ENCODE results near the gene PALM. TPM values are rescaled to one million over a fixed set of nuclear protein-coding genes. Genes with fewer than 3 reads are reported as not detected.

The PALM gene
- total and polyA plus RNA-seq, 4 experiments from 2014 or later = not detected

- no peaks in the 10 kb centered on the region for H3K27me3 ChIP-seq (ENCODE audit: insufficient read depth, low read length)
- Mint-ChIP-seq H3K4me1 (no peaks in the 10 kb centered on the region), H3K36me3 (no peaks in the 10 kb centered on the region), H3K4me3 (no peak overlapping the region), H3K9me3 (peaks cover 0 to 2% (median 0%) of the 10 kb centered on the region in 8 donors), H3K27ac (no peak overlapping the region), H3K27me3 (no peaks in the 10 kb centered on the region)
- peak in 1 of 5 donors; percentile 27 for DNase-seq
- H3K36me3 ChIP-seq (ENCODE audit: insufficient read depth, low read length) = no peaks in the 10 kb centered on the region
- no peak overlapping the region for H3K27ac ChIP-seq (ENCODE audit: low read depth, low read length)
- POLR2A ChIA-PET (ENCODE audit: partially characterized antibody) = no interaction called here
- H3K9me3 ChIP-seq (ENCODE audit: control insufficient read depth in 1 of 2, low read length in 2 of 2) = no peaks in the 10 kb centered on the region
- no peak overlapping the region for H3K4me3 ChIP-seq (ENCODE audit: low read length in 2 of 2)
- CTCF ChIA-PET (ENCODE audit: partially characterized antibody) = interaction anchor here (0.5 kb wide), 1 partner anchor 903 kb away, joined by 3 read pairs; no protein-coding TSS in a partner anchor
- intact Hi-C loops (cut with micrococcal nuclease) = no loop called here
- H3K4me1 ChIP-seq (ENCODE audit: insufficient read depth, low read length) = no peaks in the 10 kb centered on the region
Measured at GRCh38 chr19:686589-687297, 22.0 kb upstream of the PALM start.

DNA sequence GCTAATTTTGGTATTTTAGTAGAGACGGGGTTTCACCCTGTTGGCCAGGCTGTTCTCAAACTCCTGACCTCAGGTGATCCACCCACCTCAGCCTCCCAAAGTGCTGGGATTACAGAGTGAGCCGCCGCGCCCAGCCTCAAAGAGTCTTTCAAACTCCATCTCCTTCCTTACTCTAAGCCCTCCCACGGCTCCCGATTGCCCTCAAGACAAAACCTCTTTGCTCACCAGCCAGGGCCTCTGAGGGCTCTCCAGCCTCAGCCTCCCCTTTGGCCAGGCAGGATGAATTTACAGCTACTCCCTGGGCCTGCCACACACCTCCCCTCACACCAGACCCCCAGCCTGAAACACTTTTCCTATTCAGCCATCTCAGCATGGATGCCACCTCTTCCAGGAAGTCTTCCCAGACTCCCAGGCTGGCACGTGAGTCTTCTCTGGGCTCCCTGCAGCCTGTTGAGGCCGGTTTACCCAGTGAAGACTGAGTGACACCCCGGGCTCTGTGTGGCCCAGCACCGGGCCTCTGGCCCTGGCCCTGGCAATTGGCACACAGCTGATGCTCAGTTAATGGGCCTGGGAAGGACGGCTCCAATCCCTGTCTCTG lies 21.1 kb upstream of the PALM start:
- Mint-ChIP-seq H3K27ac (peak overlapping the region in 1 of 7 donors; percentile 23), H3K4me1 (no peaks in the 10 kb centered on the region), H3K4me3 (peak overlapping the region in 1 of 8 donors; percentile 13), H3K36me3 (no peaks in the 10 kb centered on the region), H3K27me3 (no peaks in the 10 kb centered on the region), H3K9me3 (peaks cover 0 to 2% (median 0%) of the 10 kb centered on the region in 8 donors)
- no peak for DNase-seq
- Histone ChIP-seq H3K4me3 (ENCODE audit: low read length in 2 of 2) (no peak overlapping the region), H3K27me3 (ENCODE audit: insufficient read depth, low read length) (no peaks in the 10 kb centered on the region), H3K4me1 (ENCODE audit: insufficient read depth, low read length) (no peaks in the 10 kb centered on the region), H3K9me3 (ENCODE audit: control insufficient read depth in 1 of 2, low read length in 2 of 2) (no peaks in the 10 kb centered on the region), H3K27ac (ENCODE audit: low read depth, low read length) (no peak overlapping the region), H3K36me3 (ENCODE audit: insufficient read depth, low read length) (no peaks in the 10 kb centered on the region)
- intact Hi-C loops (cut with micrococcal nuclease) = no loop called here
- ChIA-PET CTCF (ENCODE audit: partially characterized antibody) (no interaction called here), POLR2A (ENCODE audit: partially characterized antibody) (no interaction called here)

- Mint-ChIP-seq H3K9me3 (peaks cover 0 to 2% (median 0%) of the 10 kb centered on the region in 8 donors), H3K27me3 (no peaks in the 10 kb centered on the region), H3K36me3 (no peaks in the 10 kb centered on the region), H3K4me3 (no peak overlapping the region), H3K4me1 (no peaks in the 10 kb centered on the region), H3K27ac (no peak overlapping the region)
- ChIA-PET POLR2A (ENCODE audit: partially characterized antibody) (no interaction called here), CTCF (ENCODE audit: partially characterized antibody) (no interaction called here)
- intact Hi-C loops (cut with micrococcal nuclease) = no loop called here
- Histone ChIP-seq H3K4me1 (ENCODE audit: insufficient read depth, low read length) (no peaks in the 10 kb centered on the region), H3K27ac (ENCODE audit: low read depth, low read length) (no peak overlapping the region), H3K9me3 (ENCODE audit: control insufficient read depth in 1 of 2, low read length in 2 of 2) (no peaks in the 10 kb centered on the region), H3K4me3 (ENCODE audit: low read length in 2 of 2) (no peak overlapping the region), H3K36me3 (ENCODE audit: insufficient read depth, low read length) (no peaks in the 10 kb centered on the region), H3K27me3 (ENCODE audit: insufficient read depth, low read length) (no peaks in the 10 kb centered on the region)
- no peak for DNase-seq
Measured at GRCh38 chr19:688214-688613, 20.5 kb upstream of the PALM start.

DNA sequence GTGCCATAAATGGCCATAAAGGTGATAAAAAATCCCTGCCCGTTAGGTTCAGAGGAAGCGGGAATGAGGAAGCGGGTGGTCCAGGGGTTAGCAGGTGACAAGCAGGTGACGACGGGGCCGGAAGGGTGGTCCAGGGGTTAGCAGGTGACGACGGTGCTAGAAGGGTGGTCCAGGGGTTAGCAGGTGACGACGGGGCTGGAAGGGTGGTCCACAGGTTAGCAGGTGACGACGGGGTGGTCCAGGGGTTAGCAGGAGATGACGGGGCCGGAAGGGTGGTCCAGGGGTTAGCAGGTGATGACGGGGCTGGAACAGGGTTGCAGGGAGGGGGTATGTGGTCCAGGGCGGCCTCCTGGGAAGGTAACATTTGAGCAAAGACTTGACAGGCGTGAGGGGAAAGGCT lies 19.7 kb upstream of the PALM start:
- DNase-seq = peak in 1 of 5 donors; percentile 33
- no peaks in the 10 kb centered on the region for H3K36me3 Mint-ChIP-seq
- H3K27me3 ChIP-seq (ENCODE audit: insufficient read depth, low read length) = no peaks in the 10 kb centered on the region

DNA sequence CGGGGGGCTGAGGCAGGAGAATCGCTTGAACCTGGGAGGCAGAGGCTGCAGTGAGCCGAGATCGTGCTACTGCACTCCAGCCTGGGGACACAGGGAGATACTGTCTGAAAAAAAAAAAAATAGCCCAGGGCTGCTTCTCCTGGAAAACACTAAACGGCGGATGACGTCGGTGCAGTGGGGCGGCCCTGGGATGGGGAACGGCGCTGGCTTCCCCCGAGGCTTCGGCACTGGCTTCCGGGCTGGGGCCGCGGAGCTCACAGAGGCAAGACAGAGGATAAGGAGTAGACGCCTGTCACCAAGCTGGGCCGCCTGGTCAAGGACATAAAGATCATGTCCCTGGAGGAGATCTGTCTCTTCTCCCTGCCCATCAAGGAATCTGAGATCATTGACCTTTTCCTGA lies 18.5 kb upstream of the PALM start:
- Mint-ChIP-seq H3K36me3 (no peaks in the 10 kb centered on the region), H3K27me3 (peaks cover 1 to 2% of the 10 kb centered on the region in 2 donors), H3K9me3 (peaks cover 0 to 2% (median 0%) of the 10 kb centered on the region in 8 donors), H3K4me1 (no peaks in the 10 kb centered on the region), H3K27ac (no peak overlapping the region), H3K4me3 (no peak overlapping the region)
- ChIA-PET POLR2A (ENCODE audit: partially characterized antibody) (no interaction called here), CTCF (ENCODE audit: partially characterized antibody) (interaction anchor here (1.0 kb wide), 1 partner anchor 9 kb away, joined by 3 read pairs; no protein-coding TSS in a partner anchor)
- Histone ChIP-seq H3K4me1 (ENCODE audit: insufficient read depth, low read length) (peaks cover under 1% of the 10 kb centered on the region), H3K36me3 (ENCODE audit: insufficient read depth, low read length) (no peaks in the 10 kb centered on the region), H3K27me3 (ENCODE audit: insufficient read depth, low read length) (no peaks in the 10 kb centered on the region), H3K9me3 (ENCODE audit: control insufficient read depth in 1 of 2, low read length in 2 of 2) (no peaks in the 10 kb centered on the region), H3K27ac (ENCODE audit: low read depth, low read length) (no peak overlapping the region), H3K4me3 (ENCODE audit: low read length in 2 of 2) (no peak overlapping the region)
- intact Hi-C loops (cut with micrococcal nuclease) = no loop called here
- no peak for DNase-seq

More for the DNA sequence above, 19.7 kb upstream of the PALM start:
- H3K36me3 ChIP-seq (ENCODE audit: insufficient read depth, low read length) = no peaks in the 10 kb centered on the region
- H3K27ac ChIP-seq (ENCODE audit: low read depth, low read length) = no peak overlapping the region
- intact Hi-C loops (cut with micrococcal nuclease) = no loop called here
- no peak overlapping the region for H3K27ac Mint-ChIP-seq
- H3K9me3 ChIP-seq (ENCODE audit: control insufficient read depth in 1 of 2, low read length in 2 of 2) = no peaks in the 10 kb centered on the region
- ChIA-PET POLR2A (ENCODE audit: partially characterized antibody) (no interaction called here), CTCF (ENCODE audit: partially characterized antibody) (no interaction called here)
- no peaks in the 10 kb centered on the region for H3K27me3 Mint-ChIP-seq
- no peaks in the 10 kb centered on the region for H3K4me1 Mint-ChIP-seq
- no peak overlapping the region for H3K4me3 ChIP-seq (ENCODE audit: low read length in 2 of 2)
- H3K4me3 Mint-ChIP-seq = no peak overlapping the region
- no peaks in the 10 kb centered on the region for H3K4me1 ChIP-seq (ENCODE audit: insufficient read depth, low read length)
- peaks cover 0 to 2% (median 0%) of the 10 kb centered on the region in 8 donors for H3K9me3 Mint-ChIP-seq

DNA sequence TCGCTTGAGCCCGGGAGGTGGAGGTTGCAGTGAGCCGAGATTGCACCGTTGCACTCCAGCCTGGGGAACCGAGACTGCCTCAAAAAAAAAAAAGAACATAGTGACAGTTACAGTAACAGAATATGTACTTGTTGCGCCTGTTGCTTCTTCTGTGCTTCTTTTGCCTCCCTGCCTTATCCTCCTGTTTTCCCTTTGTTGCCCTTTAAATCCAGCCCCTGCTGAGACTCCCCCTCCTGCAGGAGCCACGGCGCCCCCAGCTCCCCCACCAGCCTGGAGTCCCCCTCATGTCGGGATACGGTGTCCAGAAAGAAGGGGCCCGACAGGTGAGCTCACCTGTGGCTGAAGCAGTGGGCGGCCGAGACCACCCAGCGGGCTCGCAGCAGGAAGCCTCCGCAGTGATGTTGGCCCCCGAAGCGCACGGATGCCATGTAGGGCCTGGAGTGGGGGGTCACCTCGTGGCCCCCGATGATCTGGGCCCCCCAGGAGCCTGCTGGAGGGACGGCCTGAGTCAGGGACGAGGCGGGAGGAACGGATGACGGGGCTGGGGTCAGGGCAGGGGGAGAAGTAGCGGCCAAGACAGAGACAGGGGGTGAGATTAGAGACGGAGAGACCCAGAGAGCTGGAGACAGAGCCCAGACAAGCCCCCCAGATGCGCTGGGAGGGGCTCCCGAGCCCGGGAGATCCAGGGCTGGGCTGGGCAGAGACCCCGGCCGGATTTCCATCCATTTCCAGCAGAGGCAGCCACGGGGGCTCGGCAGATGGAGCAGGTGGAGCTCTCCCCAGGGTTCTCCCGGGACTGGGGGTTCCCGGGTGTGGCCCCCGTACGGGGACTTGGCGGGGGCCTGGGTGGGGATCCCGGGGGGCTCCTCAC lies 14.0 kb upstream of the PALM start:
- no peaks in the 10 kb centered on the region for H3K9me3 ChIP-seq (ENCODE audit: control insufficient read depth in 1 of 2, low read length in 2 of 2)
- H3K4me3 ChIP-seq (ENCODE audit: low read length in 2 of 2) = no peak overlapping the region
- Mint-ChIP-seq H3K27ac (no peak overlapping the region), H3K27me3 (peaks cover 5 to 8% of the 10 kb centered on the region in 2 donors), H3K4me1 (no peaks in the 10 kb centered on the region), H3K9me3 (peaks cover 0 to 1% (median 0%) of the 10 kb centered on the region in 8 donors), H3K36me3 (no peaks in the 10 kb centered on the region), H3K4me3 (peak overlapping the region in 2 of 8 donors; percentile 6 to 41)
- H3K4me1 ChIP-seq (ENCODE audit: insufficient read depth, low read length) = peaks cover 5% of the 10 kb centered on the region
- intact Hi-C loops (cut with micrococcal nuclease) = no loop called here
- H3K27ac ChIP-seq (ENCODE audit: low read depth, low read length) = no peak overlapping the region
- ChIA-PET POLR2A (ENCODE audit: partially characterized antibody) (no interaction called here), CTCF (ENCODE audit: partially characterized antibody) (no interaction called here)
- H3K27me3 ChIP-seq (ENCODE audit: insufficient read depth, low read length) = no peaks in the 10 kb centered on the region
- DNase-seq = no peak
- H3K36me3 ChIP-seq (ENCODE audit: insufficient read depth, low read length) = no peaks in the 10 kb centered on the region

DNA sequence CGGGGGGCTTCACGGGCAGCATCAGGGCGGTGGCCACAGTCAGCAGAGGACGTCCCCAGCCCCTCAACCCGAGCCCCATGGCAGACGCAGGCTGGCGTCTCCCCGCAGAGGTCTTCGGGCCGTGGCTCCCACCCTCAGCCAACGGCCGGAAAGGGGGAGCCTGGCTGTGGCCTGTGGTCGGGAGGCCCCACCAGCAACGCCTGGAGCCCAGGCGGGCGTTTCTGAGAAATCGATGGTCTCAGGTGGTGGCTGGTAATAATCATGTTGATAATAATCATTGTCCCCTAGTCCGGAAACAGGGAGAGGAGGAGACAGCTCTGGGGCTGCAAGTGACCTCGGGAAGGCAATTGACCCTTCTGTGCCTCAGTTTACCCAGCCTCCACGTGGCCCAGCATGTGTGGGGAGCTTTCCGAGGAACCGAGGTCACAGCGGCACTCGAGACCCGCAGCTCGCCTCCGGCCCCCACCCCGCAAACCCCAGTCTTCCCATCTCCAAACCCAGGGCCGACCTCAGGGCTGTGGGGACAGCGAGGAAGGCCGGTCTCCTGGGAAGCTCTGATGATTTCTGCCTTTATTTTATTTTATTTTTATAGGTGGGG lies 13.3 kb upstream of the PALM start, which contains the start of gene PRSS57:
TSS of gene PRSS57 (minus strand) at position 101 of the 598 bp plus-strand sequence. CDS start at position 79, 22 bp downstream.
- H3K4me1 ChIP-seq (ENCODE audit: insufficient read depth, low read length) = peaks cover 5% of the 10 kb centered on the region
- intact Hi-C loops (cut with micrococcal nuclease) = no loop called here
- CTCF ChIA-PET (ENCODE audit: partially characterized antibody) = no interaction called here
- H3K27me3 Mint-ChIP-seq = peaks cover 5 to 8% of the 10 kb centered on the region in 2 donors
- POLR2A ChIA-PET (ENCODE audit: partially characterized antibody) = no interaction called here
- no peaks in the 10 kb centered on the region for H3K9me3 ChIP-seq (ENCODE audit: control insufficient read depth in 1 of 2, low read length in 2 of 2)
- H3K27ac Mint-ChIP-seq = no peak within 1 kb of the TSS
- H3K4me3 ChIP-seq (ENCODE audit: low read length in 2 of 2) = no peak within 1 kb of the TSS
- H3K27ac ChIP-seq (ENCODE audit: low read depth, low read length) = no peak within 1 kb of the TSS
- no peaks in the 10 kb centered on the region for H3K27me3 ChIP-seq (ENCODE audit: insufficient read depth, low read length)
- peak within 1 kb of the TSS in 3 of 8 donors; percentile 41 to 57 (median 57) for H3K4me3 Mint-ChIP-seq
- no peaks in the 10 kb centered on the region for H3K36me3 ChIP-seq (ENCODE audit: insufficient read depth, low read length)
- H3K4me1 Mint-ChIP-seq = no peaks in the 10 kb centered on the region
- DNase-seq = no peak
- H3K9me3 Mint-ChIP-seq = peaks cover 0 to 1% (median 0%) of the 10 kb centered on the region in 8 donors
- H3K36me3 Mint-ChIP-seq = no peaks in the 10 kb centered on the region
